DMS 273 (cell line): Measurements from ENCODE around the gene ARID5B.
A peak's percentile ranks its signal among the peaks of the same experiment; 100 is the strongest.
"Not testable (repeated sequence)": the region's sequence is repeated elsewhere in the genome, so short reads cannot be mapped to it uniquely, and the experiment has no call there.

Experiments
- DNase-seq: peaks from one replicate; lab custom pipeline; 2025; ENCODE audit not compliant: unreplicated experiment; lab: John Stamatoyannopoulos, UW

Gene ARID5B

DNA sequence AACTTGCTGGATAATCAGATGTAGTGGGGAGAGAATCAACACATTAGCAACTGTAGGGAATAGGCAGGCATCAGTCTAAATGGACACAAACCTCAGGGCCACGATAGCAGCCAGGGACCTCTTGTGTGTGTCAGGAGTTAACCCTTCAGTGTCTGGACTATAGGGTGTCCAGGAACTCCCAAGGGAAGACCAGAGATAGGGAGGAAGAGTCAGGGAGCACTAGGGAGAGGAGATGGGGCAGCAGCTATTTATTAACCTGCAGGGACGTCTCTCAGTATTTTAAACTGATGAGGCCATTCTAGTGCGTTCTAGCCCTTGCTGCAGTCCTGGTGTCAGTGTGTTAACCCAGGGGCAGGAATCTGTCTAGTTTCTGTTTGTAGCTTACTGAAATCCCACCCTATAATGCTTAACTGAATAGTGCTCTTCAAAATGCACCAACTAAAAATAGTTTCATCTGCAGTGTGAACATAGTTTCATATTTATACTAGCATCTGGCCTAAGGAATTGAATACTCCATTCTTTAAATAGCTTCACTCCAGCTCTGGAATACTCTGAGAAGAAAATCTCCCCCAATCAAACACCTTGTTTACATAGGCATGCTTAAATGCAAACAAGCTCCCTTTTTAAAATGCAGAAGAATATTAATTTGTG, 62.7 kb downstream of the ARID5B start:
- DNase-seq, result no peak

DNA sequence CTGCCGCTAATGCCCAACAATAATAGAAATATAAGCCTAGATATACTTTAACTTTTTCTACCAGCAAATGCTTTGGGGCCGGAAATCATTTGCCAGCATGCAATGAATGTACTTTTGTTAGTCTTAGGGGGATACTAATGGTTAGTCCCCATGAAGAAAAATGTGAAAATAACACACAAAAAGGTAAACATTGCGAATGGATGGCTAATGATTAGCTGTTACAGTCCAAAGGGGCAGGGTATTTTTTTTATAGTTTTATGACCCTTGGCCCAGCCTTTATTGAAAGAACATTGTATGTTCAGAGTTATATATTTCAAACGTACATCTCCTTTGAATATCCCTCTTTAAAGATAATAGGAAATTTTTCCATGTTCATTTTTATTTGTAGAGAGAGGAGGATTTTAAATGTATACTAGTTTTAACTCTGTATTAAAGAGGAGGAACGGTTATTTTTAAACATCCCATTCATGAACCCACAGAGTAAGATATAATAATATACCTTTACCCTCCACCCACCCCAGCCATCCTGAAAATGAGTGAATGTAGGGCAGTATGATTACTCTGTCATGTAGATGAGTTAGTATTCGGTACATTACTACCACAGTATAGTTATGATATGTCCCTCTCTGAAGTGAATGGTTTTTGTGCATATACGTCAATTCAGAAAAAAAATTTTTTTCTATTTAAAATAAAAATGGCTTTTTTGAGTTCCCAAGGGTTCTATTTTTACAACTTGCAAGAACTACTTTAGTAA, 63.6 kb downstream of the ARID5B start:
- no peak for DNase-seq

DNA sequence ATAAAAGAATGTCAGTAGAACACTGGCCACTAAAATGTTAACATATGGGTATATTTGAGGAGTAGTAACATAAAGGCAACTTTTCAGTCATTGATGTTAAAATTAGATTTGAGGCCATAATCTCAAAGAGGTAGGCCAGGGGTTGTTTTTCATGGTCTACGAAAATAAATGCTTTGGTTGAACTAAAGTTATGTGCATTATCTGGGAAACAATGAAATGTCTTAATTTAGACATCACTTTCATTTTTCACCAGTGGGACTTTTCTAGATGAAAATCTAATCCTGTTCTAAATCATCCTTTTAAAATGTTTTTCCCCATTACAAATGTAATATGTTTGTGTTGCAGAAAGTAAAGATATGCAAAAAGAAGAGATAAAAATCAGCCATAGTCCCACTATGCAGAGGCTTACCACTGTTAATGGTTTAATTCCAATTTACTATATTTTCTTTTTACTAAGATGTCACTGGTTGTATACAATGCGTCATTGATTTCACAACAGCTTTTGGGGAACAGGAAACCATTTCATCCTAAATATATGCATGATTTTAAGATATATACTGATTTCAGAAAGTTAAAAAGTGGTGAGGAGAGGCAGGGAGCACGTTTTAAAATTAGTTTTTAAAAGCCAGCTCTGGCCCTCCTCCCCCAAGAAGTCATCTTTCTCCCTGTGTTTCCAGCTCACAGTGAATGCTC, 64.3 kb downstream of the ARID5B start:
- no peak for DNase-seq

GRCh38 chr10:61967298-61967697, 65.8 kb downstream of the ARID5B start:
- no peak for DNase-seq

DNA sequence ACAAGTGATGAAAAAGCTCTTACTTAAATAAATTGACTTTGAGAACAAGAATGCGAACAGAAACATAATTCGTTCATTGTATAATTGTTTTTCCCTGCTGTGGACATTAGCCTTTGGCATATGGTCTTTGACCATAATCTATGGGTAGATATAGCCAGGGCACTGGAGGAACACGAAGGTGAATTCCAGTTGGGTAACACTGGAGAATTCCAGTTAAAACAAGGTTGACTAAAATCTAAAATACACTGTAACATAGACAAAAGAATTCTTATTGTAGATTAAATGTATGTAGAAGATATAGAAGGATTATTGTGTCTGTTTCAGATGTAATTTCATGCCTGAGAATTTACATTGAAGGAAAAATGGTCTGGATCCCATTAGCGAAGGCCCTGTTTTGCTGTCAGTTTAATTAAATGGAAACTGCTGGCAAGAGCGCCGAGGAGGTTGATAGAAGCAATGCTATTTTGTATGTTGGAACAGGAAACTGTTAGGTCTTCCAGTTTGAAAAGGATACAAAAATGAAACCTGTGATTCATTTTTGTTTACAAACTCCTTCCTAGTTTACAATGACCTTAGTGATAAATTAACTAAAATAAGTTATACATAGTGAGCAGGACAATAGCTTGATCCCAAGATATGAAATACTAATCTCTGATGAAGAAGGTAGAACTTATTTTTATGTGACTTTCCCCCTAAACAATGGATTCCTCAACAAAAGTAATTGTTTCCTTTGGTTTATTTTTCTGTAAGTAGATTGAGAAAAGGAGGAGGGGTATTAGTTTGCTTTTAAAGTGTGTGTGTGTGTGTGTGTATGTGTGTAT, 68.9 kb downstream of the ARID5B start:
- DNase-seq, result no peak

- DNase-seq, result no peak
Observed at GRCh38 chr10:61971003-61971325, 69.5 kb downstream of the ARID5B start.

GRCh38 chr10:61973169-61973568, 71.7 kb downstream of the ARID5B start:
- DNase-seq, result no peak

DNA sequence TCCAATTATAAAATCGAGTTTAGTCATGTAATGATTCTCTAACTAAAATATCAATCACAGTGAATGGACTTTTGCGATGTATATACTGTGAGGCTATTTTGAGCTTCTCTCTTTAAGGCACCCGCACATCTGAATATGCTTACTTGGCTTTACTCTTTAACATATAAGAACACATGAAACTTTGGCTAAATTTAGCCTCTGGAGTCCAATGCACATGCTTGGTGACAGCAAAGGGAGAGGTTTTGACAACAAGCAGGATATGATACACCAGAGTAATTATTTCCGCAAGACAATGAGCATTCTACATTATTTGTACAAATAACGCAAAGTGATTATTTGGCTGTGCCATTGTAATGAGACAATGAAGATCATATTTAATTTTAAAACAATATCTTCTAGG, 72.4 kb downstream of the ARID5B start:
- no peak for DNase-seq

DNA sequence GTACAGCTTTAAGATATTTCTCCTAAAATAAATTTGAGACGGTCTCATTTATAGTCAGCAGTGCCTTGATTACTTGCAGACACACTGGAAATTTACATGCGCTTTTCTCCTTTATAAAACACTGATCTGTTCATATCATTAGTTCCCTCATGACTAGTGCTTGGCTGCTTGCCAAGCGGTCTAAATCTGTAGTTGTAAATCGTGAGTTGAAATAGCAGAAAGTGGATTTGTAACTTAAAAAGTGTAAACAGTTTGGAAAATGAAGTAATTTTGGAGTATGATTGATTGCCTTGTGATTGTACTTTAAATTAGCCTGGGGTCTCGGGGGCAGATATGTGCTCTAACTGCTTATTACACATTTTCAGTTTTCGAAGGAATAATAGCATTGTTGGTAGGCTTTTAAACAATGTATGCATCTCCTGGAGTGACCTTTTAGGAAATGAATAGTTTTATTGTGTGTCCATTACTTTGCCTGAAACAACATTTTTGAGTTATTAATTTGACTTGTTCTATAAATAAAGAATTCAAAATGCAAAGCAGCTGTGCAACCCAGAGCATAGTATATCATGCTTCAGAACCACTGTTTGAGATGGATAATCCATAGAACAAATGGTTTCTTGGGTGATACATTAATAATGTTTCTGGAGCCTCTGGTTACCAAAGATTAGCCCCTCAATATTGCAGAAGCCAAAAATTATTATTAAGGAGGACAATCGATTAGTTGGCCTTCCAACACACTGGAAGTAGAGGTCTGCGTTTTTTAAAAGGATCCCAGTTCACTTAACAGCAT, 73.3 kb downstream of the ARID5B start:
- DNase-seq, result peak; percentile 69

- DNase-seq, result peak; percentile 56
Observed at GRCh38 chr10:61975391-61975932, 74.0 kb downstream of the ARID5B start.

GRCh38 chr10:61976951-61977721, 75.6 kb downstream of the ARID5B start:
- not testable (repeated sequence) for DNase-seq

GRCh38 chr10:61978965-61979364, 77.5 kb downstream of the ARID5B start:
- DNase-seq, result peak; percentile 6

GRCh38 chr10:61981460-61981859, 80.0 kb downstream of the ARID5B start:
- no peak for DNase-seq

- DNase-seq, result no peak
Observed at GRCh38 chr10:61983255-61983654, 81.8 kb downstream of the ARID5B start.

- no peak for DNase-seq
Observed at GRCh38 chr10:61984803-61985418, 83.4 kb downstream of the ARID5B start.

- no peak for DNase-seq
Observed at GRCh38 chr10:61985715-61986114, 84.2 kb downstream of the ARID5B start.

- no peak for DNase-seq
Observed at GRCh38 chr10:61986382-61986781, 84.9 kb downstream of the ARID5B start.

- DNase-seq, result no peak
Observed at GRCh38 chr10:61986788-61987492, 85.4 kb downstream of the ARID5B start.

DNA sequence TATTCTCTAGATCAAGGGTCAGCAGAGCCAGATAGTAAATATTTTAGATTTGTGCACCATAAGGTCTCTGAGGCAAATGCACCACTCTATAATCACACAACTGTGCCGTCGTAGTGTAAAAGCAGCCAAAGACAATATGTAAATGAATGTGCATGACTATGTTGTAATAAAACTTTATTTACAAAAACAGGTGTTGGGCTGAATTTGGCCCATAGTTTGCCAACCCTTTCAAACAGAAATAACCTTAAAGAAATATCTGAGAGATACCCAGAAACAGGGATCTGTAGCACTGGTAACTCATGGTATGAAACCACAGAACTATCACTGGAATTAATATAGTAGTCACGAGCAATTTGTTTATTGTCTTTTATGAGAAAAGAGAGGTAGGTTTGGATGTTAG, 86.0 kb downstream of the ARID5B start:
- DNase-seq, result no peak
